ENCODE data around the gene MAML2.

MAML2 gene

DNA sequence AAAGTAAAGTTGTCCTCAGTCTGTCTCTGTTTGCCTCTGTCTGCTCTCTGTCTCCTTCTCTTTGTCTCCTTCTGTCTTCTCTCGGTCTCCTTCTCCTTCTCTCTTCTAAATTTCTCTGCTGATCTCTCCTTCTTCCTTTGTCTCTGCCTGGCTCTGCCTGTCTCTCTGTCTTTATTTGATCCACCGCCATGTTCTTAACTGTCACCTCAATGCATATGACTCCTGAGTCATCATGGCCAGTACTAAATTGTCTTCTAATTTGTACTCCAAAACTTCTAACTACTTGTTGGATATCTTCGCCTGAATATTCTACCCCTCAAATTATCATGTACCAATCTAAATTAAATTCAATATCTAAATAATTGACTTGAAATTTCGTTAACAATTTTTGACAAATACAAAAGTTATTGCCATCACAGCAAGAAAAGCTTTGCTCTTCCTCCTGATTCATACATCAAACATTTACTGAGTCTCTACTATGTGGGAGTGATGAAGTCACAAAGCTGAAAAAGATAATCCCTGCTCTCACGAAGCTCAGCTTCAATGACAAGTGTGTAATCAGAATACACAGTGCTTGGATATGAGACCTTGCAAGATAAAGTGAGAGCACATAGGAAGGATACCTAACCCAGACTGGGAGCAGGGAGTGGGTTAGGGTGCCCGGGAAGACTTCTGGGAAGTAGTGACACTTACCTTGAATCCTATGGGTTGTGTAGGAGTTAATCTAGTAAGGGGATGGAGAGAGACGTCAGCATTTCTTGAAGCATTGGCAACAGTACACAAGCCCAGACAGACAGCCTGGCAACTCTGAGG, 193.0 kb downstream of the MAML2 start:
- TF ChIP-seq GATA2 (IDR thresholded peaks at IDR 0.05; ENCODE audit: low read depth, low read length) (no peak), GATA3 (IDR thresholded peaks at IDR 0.05; ENCODE audit: low read depth, low read length) (no peak)

DNA sequence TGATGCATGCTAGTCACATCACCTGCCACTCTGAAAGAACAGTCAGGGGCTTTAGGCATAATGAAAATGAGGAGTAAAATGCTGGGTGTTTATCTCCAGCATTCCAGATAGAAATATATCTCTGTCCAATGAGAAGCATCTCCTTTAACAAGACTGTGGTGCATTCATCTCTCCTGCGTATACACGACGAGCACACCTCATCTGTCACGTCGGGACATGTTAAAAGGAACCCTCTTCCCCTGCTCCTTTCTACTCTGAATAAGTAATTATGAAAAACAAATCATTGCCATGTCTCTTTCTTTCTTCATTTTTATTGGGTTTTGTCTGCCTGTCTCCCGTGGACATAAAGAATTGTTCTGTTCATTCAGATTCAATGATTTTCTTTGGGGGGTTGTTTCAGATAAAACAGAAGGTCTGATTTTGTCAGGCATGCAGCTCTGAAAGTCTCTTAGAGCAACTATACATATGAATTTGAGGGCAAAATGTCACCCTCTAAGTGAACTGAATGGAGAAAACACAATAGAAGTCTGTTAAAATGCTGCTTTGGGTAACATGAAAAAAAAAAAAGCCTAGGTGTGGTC, 195.0 kb downstream of the MAML2 start:
- no peak for TF ChIP-seq GATA2 (IDR thresholded peaks at IDR 0.05; ENCODE audit: low read depth, low read length)

DNA sequence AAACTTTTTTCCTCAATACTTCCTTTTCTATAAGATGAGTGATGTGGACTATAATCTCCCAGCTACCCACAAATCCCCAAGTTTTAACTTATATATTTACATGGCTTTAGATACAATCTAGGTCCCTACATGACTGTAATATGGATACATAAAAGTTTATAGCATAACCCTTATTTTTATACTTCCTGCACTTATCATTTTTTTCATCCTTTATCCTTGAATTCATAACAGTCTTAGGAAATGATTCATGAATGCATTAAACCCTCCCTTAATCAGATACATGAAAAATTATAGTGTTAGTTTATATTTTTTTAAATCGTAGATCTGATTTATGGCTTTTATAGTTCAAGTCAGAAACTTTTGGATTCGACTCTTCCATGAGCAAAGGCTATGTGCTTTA, 195.8 kb downstream of the MAML2 start:
- TF ChIP-seq GATA2 (IDR thresholded peaks at IDR 0.05; ENCODE audit: low read depth, low read length) (no peak), GATA3 (IDR thresholded peaks at IDR 0.05; ENCODE audit: low read depth, low read length) (no peak)

DNA sequence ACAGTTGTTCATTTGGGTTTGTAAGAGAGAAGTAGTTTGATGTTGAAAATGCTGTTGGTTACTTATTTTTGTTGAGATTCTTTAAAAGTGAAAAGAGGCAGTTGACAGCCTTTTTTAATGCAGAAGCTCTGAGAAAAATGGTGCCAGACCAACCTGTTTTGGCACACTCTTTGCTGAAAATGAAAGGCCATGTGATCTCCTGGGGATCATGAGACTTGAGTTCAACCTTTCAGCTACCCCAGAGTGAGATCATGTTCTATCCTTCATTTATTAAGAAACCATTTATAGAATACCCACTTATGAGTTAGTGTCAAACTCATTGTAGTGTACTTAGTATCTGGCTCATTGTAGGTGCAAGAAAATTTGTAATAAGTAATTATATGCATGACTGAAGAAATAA, 196.2 kb downstream of the MAML2 start:
- TF ChIP-seq GATA2 (IDR thresholded peaks at IDR 0.05; ENCODE audit: low read depth, low read length) (no peak), GATA3 (IDR thresholded peaks at IDR 0.05; ENCODE audit: low read depth, low read length) (no peak)

DNA sequence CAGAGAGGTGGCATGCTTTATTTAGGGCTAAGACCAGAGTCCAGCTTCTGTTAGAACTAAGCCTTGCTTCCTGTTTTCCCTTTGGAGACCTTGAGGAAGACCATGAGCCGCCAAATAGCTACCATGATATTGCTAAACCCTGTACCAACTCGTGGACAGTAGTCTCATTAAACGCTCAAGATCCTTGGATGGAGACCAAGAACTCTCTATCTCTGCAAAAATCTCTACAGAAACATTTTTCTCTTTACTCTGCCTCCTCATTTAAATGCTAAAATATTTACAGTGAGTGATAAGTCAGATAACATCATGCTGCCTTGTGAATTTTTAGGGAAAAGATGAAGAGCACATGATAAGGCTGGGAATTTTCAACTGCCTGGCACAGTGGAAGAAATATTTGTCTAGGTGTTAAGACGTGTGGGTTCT, 197.8 kb downstream of the MAML2 start:
- TF ChIP-seq GATA2 (IDR thresholded peaks at IDR 0.05; ENCODE audit: low read depth, low read length) (no peak), GATA3 (IDR thresholded peaks at IDR 0.05; ENCODE audit: low read depth, low read length) (no peak)

DNA sequence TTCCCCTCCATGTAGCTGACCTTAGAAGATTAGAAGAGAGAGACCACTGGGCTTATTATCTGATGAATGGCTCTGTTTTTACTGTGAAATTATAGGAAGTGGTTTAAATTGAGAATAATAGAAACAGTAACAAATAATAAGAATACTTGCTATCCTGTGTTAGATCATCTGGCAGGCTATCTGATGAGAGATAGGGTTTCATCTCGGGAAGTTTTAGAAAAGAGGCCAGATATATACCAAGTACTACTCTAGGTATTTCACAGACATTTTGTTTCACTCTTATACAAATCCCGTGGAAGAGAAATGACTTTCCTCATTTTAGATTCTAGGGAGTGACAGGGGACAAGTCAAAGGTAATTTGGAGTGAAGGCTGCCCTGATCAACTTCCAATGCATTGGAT, 198.4 kb downstream of the MAML2 start:
- TF ChIP-seq GATA2 (IDR thresholded peaks at IDR 0.05; ENCODE audit: low read depth, low read length) (no peak), GATA3 (IDR thresholded peaks at IDR 0.05; ENCODE audit: low read depth, low read length) (no peak)

DNA sequence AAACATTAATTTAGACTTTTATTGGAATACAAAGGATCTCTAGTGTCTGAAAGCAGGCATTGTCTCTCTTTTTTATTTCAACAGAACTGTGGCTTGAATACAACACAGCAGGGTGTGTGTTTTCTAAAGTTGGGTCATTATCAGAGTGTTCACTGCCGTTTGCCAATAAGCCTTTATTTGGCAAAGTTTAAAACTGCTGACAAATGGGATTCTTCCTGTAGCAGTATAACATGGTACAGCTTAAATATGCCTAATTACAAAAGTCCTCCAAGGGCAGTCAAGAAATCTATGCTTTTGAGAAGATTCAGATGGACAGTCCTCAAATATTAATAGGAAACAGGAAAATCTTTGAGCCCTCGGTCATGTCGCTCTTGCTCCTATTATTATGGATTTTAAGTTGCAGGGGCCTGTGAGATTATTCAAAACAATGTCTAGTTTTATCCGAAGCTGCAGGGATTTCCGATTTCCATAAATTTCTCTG, 199.9 kb downstream of the MAML2 start:
- TF ChIP-seq GATA2 (IDR thresholded peaks at IDR 0.05; ENCODE audit: low read depth, low read length) (no peak), GATA3 (IDR thresholded peaks at IDR 0.05; ENCODE audit: low read depth, low read length) (no peak)

DNA sequence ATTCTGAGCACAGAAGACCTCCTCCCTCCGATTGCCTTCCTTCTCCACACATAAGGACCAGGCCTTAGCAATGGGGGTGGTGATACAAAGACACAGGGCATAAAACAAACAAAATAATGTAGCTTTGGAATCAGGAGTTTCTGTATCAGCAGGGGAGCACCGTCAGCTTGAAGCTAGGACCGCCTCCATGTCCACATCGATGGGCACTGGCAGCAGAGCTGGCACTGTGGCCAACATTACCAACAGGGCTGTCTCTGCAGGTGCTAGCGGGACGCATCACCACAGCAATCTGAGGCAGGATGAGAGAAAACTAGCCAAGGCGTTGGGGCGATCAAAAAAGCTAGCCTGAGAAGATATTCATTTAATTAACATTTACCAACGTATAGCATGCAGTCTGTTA, 201.4 kb downstream of the MAML2 start:
- TF ChIP-seq GATA3 (IDR thresholded peaks at IDR 0.05; ENCODE audit: low read depth, low read length) = no peak
- no peak for TF ChIP-seq GATA2 (IDR thresholded peaks at IDR 0.05; ENCODE audit: low read depth, low read length)

DNA sequence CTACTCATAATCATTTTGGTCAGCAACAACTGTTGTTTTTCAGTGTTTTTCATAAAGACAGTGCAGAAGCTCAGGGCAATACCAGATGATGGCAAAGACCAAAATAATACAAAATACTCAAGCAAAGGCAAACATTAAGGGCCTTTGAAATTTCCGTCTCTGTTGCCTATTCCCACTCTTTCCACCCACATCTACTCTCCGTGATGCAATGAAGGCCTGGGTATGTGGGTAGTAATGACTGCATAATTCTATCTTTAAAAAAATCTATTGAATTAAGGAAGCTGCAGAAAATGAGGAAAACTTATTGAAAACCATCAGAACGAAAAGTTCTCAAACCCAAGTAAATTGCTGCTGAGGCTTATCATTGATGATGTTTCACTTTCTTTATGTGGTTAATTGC, 203.3 kb downstream of the MAML2 start:
- TF ChIP-seq GATA2 (IDR thresholded peaks at IDR 0.05; ENCODE audit: low read depth, low read length) = no peak
- TF ChIP-seq GATA3 (IDR thresholded peaks at IDR 0.05; ENCODE audit: low read depth, low read length) = no peak

DNA sequence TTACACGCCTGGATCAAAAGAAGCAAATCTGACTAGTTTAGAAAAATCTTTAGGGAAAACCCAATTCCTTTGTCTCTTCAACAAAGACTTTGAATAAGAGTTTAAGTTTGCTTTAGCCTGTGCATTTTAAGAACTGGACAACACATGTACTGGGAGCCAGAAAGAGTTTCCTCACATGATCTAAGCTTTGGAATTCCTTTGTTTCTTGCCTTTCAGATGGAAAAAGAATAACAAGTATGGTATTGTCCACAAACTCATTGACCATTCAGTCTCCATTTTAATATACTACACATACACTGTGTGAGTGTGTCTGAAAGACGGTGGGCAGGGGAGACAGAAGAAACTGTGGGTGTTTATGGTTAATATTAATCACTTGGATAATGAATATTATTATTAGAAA, 205.6 kb downstream of the MAML2 start:
- no peak for TF ChIP-seq GATA3 (IDR thresholded peaks at IDR 0.05; ENCODE audit: low read depth, low read length)
- TF ChIP-seq GATA2 (IDR thresholded peaks at IDR 0.05; ENCODE audit: low read depth, low read length) = no peak

DNA sequence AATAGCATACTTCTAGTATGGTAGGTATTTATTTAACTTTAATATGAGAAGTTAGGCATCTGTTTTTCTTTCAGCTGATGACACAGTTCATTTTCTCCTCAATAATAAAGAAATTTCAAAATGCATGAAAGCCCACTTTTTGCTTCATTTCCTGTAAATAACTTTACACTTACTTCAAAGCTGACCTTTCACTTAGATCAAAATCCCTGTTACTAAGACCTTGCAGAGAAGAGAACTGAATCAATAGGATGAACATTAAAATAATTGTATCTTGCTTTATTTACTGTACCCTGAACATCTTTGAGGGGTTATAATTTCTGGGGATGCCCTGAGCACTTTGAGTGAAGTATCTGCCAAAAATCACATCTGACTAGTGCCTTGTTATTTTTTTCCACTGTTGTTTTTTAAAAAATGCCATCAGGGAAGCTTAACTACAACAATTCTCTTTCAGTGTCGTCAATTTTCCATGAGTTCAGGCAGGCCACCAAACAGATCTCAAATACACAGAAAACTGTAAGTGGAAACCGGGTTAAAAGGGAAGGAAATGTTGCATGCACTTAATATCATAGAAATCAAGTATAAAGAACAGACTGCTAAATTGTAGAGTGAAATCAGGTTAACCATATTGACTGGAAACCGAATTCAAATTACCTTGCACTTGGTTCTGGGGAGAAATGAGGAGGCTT, 206.2 kb downstream of the MAML2 start:
- no peak for TF ChIP-seq GATA2 (IDR thresholded peaks at IDR 0.05; ENCODE audit: low read depth, low read length)
- TF ChIP-seq GATA3 (IDR thresholded peaks at IDR 0.05; ENCODE audit: low read depth, low read length) = no peak

DNA sequence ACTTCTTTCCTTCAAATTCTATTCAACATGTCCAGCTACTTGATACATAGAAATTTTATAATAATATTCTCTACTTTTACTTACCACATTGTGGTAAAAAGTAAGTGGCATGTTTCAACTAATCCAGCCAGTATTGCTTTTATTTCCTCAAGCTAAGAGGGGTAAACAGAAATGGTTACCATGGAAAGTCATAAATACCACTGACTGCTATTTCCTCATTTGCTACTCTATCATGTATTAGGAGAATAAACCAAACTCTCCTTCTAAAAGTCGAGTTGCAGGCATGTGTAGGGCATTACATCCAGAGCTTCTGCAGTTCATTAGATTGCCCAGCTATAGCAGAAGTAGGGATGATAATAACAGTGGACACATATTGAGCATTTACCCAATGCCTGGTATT, 208.4 kb downstream of the MAML2 start:
- no peak for TF ChIP-seq GATA3 (IDR thresholded peaks at IDR 0.05; ENCODE audit: low read depth, low read length)
- no peak for TF ChIP-seq GATA2 (IDR thresholded peaks at IDR 0.05; ENCODE audit: low read depth, low read length)

DNA sequence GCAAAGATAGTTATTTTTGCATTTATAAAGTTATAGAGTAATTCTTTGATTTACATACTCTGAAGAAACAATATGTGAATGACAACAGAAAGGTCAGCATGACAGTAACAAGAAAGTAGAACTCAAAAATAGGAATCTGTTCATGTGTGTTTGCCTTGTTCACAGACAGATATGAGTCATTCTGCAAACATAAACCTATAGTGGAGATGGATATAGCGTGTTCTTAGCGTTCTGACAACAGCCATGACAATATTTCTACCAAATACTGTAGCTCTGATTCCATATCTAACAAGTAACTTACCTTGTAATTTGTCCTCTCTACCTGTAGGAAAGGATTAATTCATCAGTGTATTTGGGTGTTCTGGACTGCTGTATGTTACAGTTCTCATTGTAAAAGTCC, 210.6 kb downstream of the MAML2 start:
- TF ChIP-seq GATA2 (IDR thresholded peaks at IDR 0.05; ENCODE audit: low read depth, low read length) (no peak), GATA3 (IDR thresholded peaks at IDR 0.05; ENCODE audit: low read depth, low read length) (no peak)

DNA sequence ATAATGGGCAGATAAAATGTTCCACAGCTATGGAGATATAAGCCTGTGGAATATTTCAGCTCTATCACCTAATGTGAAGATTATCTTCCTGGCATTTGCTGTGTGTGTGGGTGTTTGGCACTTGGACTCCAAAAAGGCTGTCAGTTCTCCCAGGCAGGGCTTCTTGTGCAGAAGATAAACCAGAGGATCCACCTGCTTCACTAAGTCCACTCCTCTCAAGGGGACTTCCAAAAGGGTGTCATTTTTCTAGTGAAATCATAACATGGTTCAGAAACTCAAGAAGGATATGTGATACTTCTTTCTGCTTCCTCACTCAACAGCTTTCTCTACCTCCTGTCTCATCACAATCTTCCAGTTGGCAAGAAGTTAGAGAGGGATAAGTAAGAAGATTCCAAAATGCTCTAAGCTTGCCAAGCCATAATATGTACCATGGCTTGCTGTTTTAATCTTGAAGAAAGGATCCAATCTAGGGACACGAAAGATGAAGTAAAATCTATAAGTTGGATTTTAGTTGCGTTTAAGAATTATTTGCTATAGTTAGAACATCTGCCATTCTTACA, 212.9 kb downstream of the MAML2 start:
- TF ChIP-seq GATA2 (IDR thresholded peaks at IDR 0.05; ENCODE audit: low read depth, low read length) (no peak), GATA3 (IDR thresholded peaks at IDR 0.05; ENCODE audit: low read depth, low read length) (no peak)
